GM18511 (cell line): ENCODE results near the gene EPB41L4B.
"Not testable (repeated sequence)": the region's sequence is repeated elsewhere in the genome, so short reads cannot be mapped to it uniquely, and the experiment has no call there.

Source experiments
- ATAC-seq: cut with Tn5 transposase; IDR thresholded peaks from one replicate; pipeline ENCODE4 v1.9.1; 2021; ENCODE audit warnings: mild to moderate bottlenecking, moderate library complexity; ENCODE audit not compliant: unreplicated experiment

EPB41L4B gene

GRCh38 chr9:109301012-109301411 lies 19.8 kb downstream of the EPB41L4B start:
- ATAC-seq, result no peak

GRCh38 chr9:109299891-109300290 lies 21.0 kb downstream of the EPB41L4B start:
- no peak for ATAC-seq

- no peak for ATAC-seq
Observed at GRCh38 chr9:109297899-109298298, 23.0 kb downstream of the EPB41L4B start.

GRCh38 chr9:109295221-109296130 lies 25.4 kb downstream of the EPB41L4B start:
- ATAC-seq, result no peak

- ATAC-seq, result no peak
Observed at GRCh38 chr9:109290385-109290784, 30.5 kb downstream of the EPB41L4B start.

GRCh38 chr9:109289931-109290330 lies 30.9 kb downstream of the EPB41L4B start:
- ATAC-seq, result no peak

GRCh38 chr9:109289186-109289585 lies 31.7 kb downstream of the EPB41L4B start:
- ATAC-seq, result no peak

GRCh38 chr9:109286981-109287380 lies 33.9 kb downstream of the EPB41L4B start:
- no peak for ATAC-seq

- ATAC-seq, result no peak
Observed at GRCh38 chr9:109286571-109286977, 34.3 kb downstream of the EPB41L4B start.

- not testable (repeated sequence) for ATAC-seq
Observed at GRCh38 chr9:109283672-109284071, 37.2 kb downstream of the EPB41L4B start.

GRCh38 chr9:109283012-109283411 lies 37.8 kb downstream of the EPB41L4B start:
- ATAC-seq, result no peak

- ATAC-seq, result no peak
Observed at GRCh38 chr9:109282302-109282701, 38.6 kb downstream of the EPB41L4B start.

GRCh38 chr9:109281518-109281917 lies 39.3 kb downstream of the EPB41L4B start:
- no peak for ATAC-seq

- no peak for ATAC-seq
Observed at GRCh38 chr9:109278848-109279247, 42.0 kb downstream of the EPB41L4B start.

GRCh38 chr9:109278216-109278615 lies 42.6 kb downstream of the EPB41L4B start:
- no peak for ATAC-seq

GRCh38 chr9:109277451-109277850 lies 43.4 kb downstream of the EPB41L4B start:
- ATAC-seq, result no peak

- no peak for ATAC-seq
Observed at GRCh38 chr9:109276469-109277440, 44.1 kb downstream of the EPB41L4B start.

- ATAC-seq, result no peak
Observed at GRCh38 chr9:109274884-109275730, 45.8 kb downstream of the EPB41L4B start.

- no peak for ATAC-seq
Observed at GRCh38 chr9:109273869-109274268, 47.0 kb downstream of the EPB41L4B start.

GRCh38 chr9:109272745-109273144 lies 48.1 kb downstream of the EPB41L4B start:
- ATAC-seq, result no peak

- no peak for ATAC-seq
Observed at GRCh38 chr9:109272045-109272444, 48.8 kb downstream of the EPB41L4B start.
